Endothelial cell (in vitro differentiated cells): ENCODE measurements around the gene TGFB1I1. TPM values are rescaled to one million over a fixed set of nuclear protein-coding genes. Genes with fewer than 3 reads are reported as not detected.

Experiments
- DNase-seq: peaks from one replicate; pipeline ENCODE4 v3.0.0; 2021; ENCODE audit warnings: low spot score
- H3K27ac Mint-ChIP-seq: one replicate; pipeline ENCODE4 v1.8.0; 2021; ENCODE audit warnings: mixed read lengths, inconsistent platforms; ENCODE audit not compliant: unreplicated experiment
- H3K27me3 Mint-ChIP-seq: one replicate; pipeline ENCODE4 v1.8.0; 2021; ENCODE audit warnings: mild to moderate bottlenecking, moderate library complexity, mixed read lengths, inconsistent platforms; ENCODE audit not compliant: unreplicated experiment
- H3K36me3 Mint-ChIP-seq: one replicate; pipeline ENCODE4 v1.8.0; 2021; ENCODE audit warnings: mild to moderate bottlenecking, low read depth, mixed read lengths, inconsistent platforms; ENCODE audit not compliant: unreplicated experiment
- H3K4me1 Mint-ChIP-seq: one replicate; pipeline ENCODE4 v1.8.0; 2021; ENCODE audit warnings: mild to moderate bottlenecking, mixed read lengths, inconsistent platforms; ENCODE audit not compliant: unreplicated experiment
- H3K4me3 Mint-ChIP-seq: one replicate; pipeline ENCODE4 v1.8.0; 2021; ENCODE audit warnings: mild to moderate bottlenecking, mixed read lengths, inconsistent platforms; ENCODE audit not compliant: unreplicated experiment
- H3K9me3 Mint-ChIP-seq: one replicate; pipeline ENCODE4 v1.8.0; 2021; ENCODE audit warnings: mixed read lengths, inconsistent platforms; ENCODE audit not compliant: unreplicated experiment
- total RNA-seq: library from RNA; stranded (reverse); fragmentation: NEBNext Ultra II Directional; extraction: Animal tissue kit (Norgen Biotek cat#: 25700); gene quantifications from one replicate; pipeline ENCODE4 v1.2.1, GENCODE V29; 2021; ENCODE audit not compliant: unreplicated experiment
- TF ChIP-seq, protein P1 (sequence below): fragments of 200-600 bp; sonication (generic); IDR thresholded peaks from one replicate; pipeline ENCODE4 v1.5.0; 2021; ENCODE audit warnings: antibody characterized with exemption; ENCODE audit not compliant: unreplicated experiment

Gene TGFB1I1
- total RNA-seq, 1 donor from 2014 or later = 42.5 TPM

DNA sequence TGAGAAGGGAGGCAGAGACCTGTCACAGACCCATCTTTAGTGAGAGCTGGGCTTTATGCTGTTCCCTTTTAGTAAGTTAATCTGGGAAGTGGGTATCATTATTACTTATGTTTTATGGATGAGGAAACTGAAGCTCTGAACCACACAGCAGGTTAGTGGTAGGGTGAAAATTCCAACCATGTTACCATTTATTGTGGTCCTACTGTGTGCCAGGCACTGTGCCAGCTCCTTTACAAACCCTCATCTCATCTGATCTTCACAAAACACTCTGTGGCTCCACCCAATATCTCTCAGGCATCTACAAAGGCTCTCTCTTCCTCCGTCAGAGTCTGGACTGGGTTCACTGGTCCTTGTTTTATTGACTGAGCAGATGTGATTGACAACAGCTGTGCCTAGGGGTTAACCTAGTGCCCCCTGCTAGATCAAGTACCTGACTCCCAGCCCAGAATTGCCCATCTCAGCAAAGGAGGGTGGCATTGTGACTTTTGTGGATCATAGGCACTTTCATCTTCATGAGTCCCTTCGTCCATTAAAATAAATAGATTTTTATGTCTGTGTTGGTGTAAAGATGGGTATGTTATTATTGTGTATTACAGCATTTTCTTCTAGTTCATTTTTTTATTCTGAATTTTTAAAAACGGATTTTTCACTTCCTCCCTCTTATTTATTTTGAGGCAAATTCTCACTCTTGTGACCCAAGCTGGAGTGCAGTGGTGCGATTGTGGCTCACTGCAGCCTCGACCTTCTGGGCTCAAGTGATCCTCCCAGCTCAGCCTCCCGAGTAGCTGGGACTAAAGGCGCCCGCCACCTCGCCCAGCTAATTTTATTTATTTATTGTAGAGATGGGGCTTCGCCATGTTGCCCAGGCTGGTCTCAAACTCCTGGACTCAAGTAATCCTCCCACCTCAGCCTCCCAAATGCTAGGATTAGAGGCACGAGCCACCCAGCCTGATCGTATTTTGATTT lies 3.1 kb downstream of the TGFB1I1 start:
- H3K9me3 Mint-ChIP-seq = no peaks in the 10 kb centered on the region
- DNase-seq = no peak
- no peak overlapping the region for H3K27ac Mint-ChIP-seq
- TF ChIP-seq, protein P1, sequence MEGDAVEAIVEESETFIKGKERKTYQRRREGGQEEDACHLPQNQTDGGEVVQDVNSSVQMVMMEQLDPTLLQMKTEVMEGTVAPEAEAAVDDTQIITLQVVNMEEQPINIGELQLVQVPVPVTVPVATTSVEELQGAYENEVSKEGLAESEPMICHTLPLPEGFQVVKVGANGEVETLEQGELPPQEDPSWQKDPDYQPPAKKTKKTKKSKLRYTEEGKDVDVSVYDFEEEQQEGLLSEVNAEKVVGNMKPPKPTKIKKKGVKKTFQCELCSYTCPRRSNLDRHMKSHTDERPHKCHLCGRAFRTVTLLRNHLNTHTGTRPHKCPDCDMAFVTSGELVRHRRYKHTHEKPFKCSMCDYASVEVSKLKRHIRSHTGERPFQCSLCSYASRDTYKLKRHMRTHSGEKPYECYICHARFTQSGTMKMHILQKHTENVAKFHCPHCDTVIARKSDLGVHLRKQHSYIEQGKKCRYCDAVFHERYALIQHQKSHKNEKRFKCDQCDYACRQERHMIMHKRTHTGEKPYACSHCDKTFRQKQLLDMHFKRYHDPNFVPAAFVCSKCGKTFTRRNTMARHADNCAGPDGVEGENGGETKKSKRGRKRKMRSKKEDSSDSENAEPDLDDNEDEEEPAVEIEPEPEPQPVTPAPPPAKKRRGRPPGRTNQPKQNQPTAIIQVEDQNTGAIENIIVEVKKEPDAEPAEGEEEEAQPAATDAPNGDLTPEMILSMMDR = no peak
- peaks cover 19% of the 10 kb centered on the region for H3K27me3 Mint-ChIP-seq
- H3K4me1 Mint-ChIP-seq = peaks cover 14% of the 10 kb centered on the region
- H3K4me3 Mint-ChIP-seq = peak overlapping the region; percentile 47
- H3K36me3 Mint-ChIP-seq = peaks cover 24% of the 10 kb centered on the region

DNA sequence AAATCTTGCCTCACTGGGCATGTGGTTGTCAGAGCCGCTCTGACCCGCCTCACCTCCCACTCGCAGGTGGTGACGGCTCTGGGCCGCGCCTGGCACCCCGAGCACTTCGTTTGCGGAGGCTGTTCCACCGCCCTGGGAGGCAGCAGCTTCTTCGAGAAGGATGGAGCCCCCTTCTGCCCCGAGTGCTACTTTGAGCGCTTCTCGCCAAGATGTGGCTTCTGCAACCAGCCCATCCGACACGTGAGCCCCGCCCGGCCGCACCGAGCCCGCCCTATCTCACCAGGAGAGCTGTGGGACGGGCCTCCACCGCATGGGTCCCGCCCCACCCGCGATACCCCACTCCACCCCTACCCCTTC lies 4.0 kb downstream of the TGFB1I1 start:
- Mint-ChIP-seq H3K4me3 (peak overlapping the region; percentile 82), H3K4me1 (peaks cover 16% of the 10 kb centered on the region), H3K27ac (no peak overlapping the region), H3K36me3 (peaks cover 20% of the 10 kb centered on the region), H3K27me3 (peaks cover 19% of the 10 kb centered on the region), H3K9me3 (no peaks in the 10 kb centered on the region)
- TF ChIP-seq, protein P1 = no peak
- no peak for DNase-seq

DNA sequence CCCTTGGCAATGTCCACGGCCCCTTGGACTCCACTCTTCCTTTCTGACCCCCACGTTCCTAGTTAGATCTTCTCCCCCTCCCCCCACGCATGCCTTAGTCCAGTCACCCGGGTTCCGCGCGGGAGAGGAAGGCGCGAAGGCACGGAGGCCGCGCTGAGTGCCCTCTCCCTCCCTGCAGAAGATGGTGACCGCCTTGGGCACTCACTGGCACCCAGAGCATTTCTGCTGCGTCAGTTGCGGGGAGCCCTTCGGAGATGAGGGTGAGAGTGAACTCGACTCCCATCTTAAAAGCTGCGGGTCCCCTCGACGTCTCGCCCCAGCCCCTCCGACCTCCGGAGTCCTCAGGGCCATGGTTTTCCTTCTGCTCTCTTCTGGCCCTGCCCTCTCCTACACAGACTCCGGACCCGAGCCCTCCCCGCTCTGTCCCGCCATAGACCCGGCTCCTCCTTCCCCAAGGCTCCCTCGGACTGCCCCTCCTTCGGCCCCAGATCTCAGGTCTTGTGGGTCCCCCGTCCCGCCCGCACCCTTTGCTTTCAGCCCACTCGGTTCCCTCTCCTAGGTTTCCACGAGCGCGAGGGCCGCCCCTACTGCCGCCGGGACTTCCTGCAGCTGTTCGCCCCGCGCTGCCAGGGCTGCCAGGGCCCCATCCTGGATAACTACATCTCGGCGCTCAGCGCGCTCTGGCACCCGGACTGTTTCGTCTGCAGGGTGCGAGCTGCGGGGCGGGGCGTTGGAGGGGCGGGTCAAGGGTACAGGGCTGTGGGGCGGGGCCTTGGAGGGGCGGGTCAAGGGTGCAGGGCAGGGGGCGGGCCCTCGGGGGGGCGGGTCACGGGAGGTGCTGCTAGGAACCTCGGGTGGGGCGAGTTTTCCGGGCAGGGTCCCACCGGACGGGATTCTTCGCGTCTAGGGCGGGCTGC lies 4.6 kb downstream of the TGFB1I1 start:
- Mint-ChIP-seq H3K27me3 (peaks cover 15% of the 10 kb centered on the region), H3K9me3 (no peaks in the 10 kb centered on the region), H3K36me3 (peaks cover 20% of the 10 kb centered on the region), H3K27ac (no peak overlapping the region), H3K4me1 (peaks cover 11% of the 10 kb centered on the region), H3K4me3 (peak overlapping the region; percentile 82)
- DNase-seq = peak; percentile 60
- TF ChIP-seq, protein P1 = no peak

DNA sequence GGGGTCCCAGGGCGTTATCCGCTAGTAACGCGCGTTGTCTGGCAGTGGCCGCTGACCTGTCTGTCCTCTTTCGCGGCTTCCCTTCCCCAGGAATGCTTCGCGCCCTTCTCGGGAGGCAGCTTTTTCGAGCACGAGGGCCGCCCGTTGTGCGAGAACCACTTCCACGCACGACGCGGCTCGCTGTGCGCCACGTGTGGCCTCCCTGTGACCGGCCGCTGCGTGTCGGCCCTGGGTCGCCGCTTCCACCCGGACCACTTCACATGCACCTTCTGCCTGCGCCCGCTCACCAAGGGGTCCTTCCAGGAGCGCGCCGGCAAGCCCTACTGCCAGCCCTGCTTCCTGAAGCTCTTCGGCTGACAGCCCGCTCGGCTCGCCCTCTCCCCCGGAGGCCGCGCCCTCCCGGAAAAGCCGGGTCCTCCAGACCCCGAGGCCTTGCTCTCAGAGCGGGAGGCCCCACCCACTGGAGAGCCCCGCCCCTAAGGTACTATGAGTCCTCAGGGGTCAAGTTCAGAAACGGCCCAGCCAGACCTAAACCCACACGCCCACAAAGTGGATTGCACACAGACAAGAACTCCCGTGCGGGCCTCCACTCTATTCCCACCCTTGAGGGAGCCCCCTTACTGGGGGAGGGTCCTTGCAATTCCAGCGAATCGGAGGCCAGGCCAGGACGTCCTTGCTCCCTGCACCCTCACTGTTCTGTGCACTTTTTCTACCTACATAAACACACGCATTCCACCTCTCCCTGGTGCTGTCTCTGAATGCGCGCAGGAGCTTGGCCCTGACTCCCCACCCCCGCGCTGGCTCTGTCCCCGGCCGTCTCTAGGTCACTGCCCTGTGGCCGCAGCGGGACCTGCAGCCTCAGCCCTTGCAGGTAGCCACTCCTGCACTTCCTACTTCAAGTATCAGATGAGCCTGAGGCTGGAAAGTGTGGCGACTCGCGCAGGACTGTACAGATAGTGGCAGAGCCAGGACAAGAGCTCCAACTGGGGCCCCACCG lies 5.6 kb downstream of the TGFB1I1 start:
- Mint-ChIP-seq H3K27me3 (peaks cover 16% of the 10 kb centered on the region), H3K27ac (no peak overlapping the region), H3K4me3 (peak overlapping the region; percentile 63), H3K36me3 (peaks cover 20% of the 10 kb centered on the region), H3K4me1 (peaks cover 11% of the 10 kb centered on the region), H3K9me3 (no peaks in the 10 kb centered on the region)
- peak; percentile 72 for DNase-seq
- TF ChIP-seq, protein P1 = no peak
